ENCODE measurements around the gene KL.

DNA sequence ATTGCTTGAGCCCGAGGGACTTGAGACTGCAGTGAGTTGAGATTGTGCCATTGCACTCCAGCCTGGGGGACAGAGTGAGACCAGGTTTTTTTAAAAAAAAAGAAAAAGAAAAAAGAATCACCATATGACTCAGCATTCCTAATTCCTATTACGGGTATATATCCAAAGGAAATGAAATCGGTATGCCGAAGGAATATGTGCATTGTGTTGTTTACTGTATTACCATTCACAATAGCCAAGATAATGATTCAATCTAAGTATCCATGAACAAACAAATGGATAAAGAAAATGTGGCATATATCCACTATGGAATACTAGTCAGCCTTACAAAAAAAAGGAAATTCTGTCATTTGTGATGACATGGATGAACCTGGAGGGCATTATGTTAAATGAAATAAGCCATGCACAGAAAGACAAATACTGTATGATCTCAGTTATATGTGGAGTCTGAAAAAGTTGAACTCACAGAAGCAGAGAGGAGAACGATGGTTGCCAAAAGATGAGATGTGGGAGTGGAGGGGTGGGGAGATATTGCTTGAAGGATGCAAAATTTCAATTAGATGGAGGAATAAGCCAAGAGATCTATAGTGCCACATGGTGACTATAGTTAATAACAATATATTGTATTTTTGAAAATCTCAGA is 4.3 kb upstream of the KL start:
- TF ChIP-seq CTCF (conservative IDR thresholded peaks at IDR 0.05; ENCODE audit: low read depth in 2 of 2): no peak
- TF ChIP-seq EZH2phosphoT487 (IDR thresholded peaks at IDR 0.05; ENCODE audit: unreplicated experiment): no peak
